HepG2 (cell line): ENCODE measurements around the gene CYBC1. TPM values are rescaled to one million over a fixed set of nuclear protein-coding genes. Genes with fewer than 3 reads are reported as not detected.
"Not testable (repeated sequence)": the region's sequence is repeated elsewhere in the genome, so short reads cannot be mapped to it uniquely, and the experiment has no call there.

Source experiments
- ATAC-seq: fragments of 200-7000 bp; cut with Tn5 transposase; 3 replicates; pipeline ENCODE4 v1.9.1; 2020; ENCODE audit warnings: mild to moderate bottlenecking, moderate library complexity
- BruUV-seq: library from RNA; stranded (reverse); fragments of 400-500 nt; replicated peaks from 2 replicates; lab custom pipeline; 2021; lab: Mats Ljungman, UMichigan
- CTCF ChIA-PET: fragments of 300-600 bp; formaldehyde crosslinking; extraction: SDS; loops from one replicate; lab custom pipeline; 2021; ENCODE audit warnings: low total read pairs, inconsistent platforms, low intra/inter-chr PET ratio; lab: Yijun Ruan, JAX
- POLR2A ChIA-PET: fragments of 350-600 bp; sonication (Branson Sonifier 250); formaldehyde crosslinking; loops from one replicate; lab custom pipeline; 2020; ENCODE audit warnings: antibody characterized with exemption, inconsistent platforms; lab: Yijun Ruan, JAX
- DNase-seq: peaks from one replicate; pipeline ENCODE4 v3.0.0-alpha.2; 2015; ENCODE audit warnings: low spot score
- FAIRE-seq: peaks from 3 replicates; lab custom pipeline; 2011; peaks lifted over from hg19 to GRCh38; lab: Jason Lieb, UNC
- H2AFZ ChIP-seq: one replicate; pipeline ENCODE4 v1.6.1; 2011; ENCODE audit warnings: low read length, inconsistent platforms
- H3K27ac ChIP-seq: fragments of 300-600 bp; 3 replicates; pipeline ENCODE4 v1.8.0; 2011; ENCODE audit warnings: mixed run types, mild to moderate bottlenecking, mixed read lengths, low read length, inconsistent platforms; ENCODE audit not compliant: insufficient read depth; ENCODE audit errors: extremely low read length
- H3K27me3 ChIP-seq, 2 experiments: fragments of 200-600 bp in 1 of 2; 2 replicates in 1 of 2; 3 replicates in 1 of 2; pipeline versions ENCODE4 v1.6.0 to v1.8.0; 2011; ENCODE audit warnings: low read length in 2 of 2, mild to moderate bottlenecking in 2 of 2, moderate library complexity in 2 of 2, inconsistent platforms in 1 of 2; ENCODE audit not compliant: insufficient read depth in 2 of 2, control insufficient read depth in 1 of 2
- H3K36me3 ChIP-seq, 2 experiments: fragments of 200-600 bp in 1 of 2; replicated peaks in 1 of 2; 2 replicates in 1 of 2; 3 replicates in 1 of 2; pipeline versions ENCODE4 v1.5.1 to v1.8.0; 2011; ENCODE audit warnings: low read length in 2 of 2, inconsistent platforms in 1 of 2; ENCODE audit not compliant: insufficient read depth in 2 of 2, control insufficient read depth in 1 of 2
- H3K4me1 ChIP-seq: 2 replicates; pipeline ENCODE4 v1.5.1; 2012; ENCODE audit warnings: low read length, inconsistent platforms; ENCODE audit not compliant: insufficient read depth
- H3K4me2 ChIP-seq: 2 replicates; pipeline ENCODE4 v1.6.0; 2011; ENCODE audit warnings: low read depth, low read length, inconsistent platforms
- H3K4me3 ChIP-seq, 3 experiments: fragments of 200-600 bp in 1 of 3; sonication (generic), shearing (Covaris generic) in 1 of 3; replicated peaks in 1 of 3; 2 replicates each; pipeline ENCODE4 v1.5.1; 2011 to 2016; ENCODE audit warnings: low read length in 3 of 3, inconsistent platforms in 2 of 3, low read depth in 2 of 3, mild to moderate bottlenecking in 2 of 3, control low read depth in 1 of 3, mixed read lengths in 1 of 3; ENCODE audit not compliant: insufficient read depth in 1 of 3
- H3K79me2 ChIP-seq: one replicate; pipeline ENCODE4 v1.6.1; 2011; ENCODE audit warnings: low read length, inconsistent platforms; ENCODE audit not compliant: insufficient read depth
- H3K9ac ChIP-seq: 2 replicates; pipeline ENCODE4 v1.6.0; 2011; ENCODE audit warnings: mild to moderate bottlenecking, low read depth, low read length, inconsistent platforms; ENCODE audit not compliant: insufficient read depth
- H3K9me3 ChIP-seq: 2 replicates; pipeline ENCODE4 v1.5.1; 2012; ENCODE audit warnings: mild to moderate bottlenecking, low read length
- H4K20me1 ChIP-seq: 2 replicates; pipeline ENCODE4 v1.6.0; 2011; ENCODE audit warnings: inconsistent platforms, mild to moderate bottlenecking, low read length, moderate library complexity; ENCODE audit not compliant: insufficient read depth
- AGO2 ChIP-seq: fragments of 200-400 bp; formaldehyde crosslinking; optimal IDR thresholded peaks from 2 replicates; pipeline ENCODE3; 2017; ENCODE audit warnings: mild to moderate bottlenecking, low read depth, low read length, moderate library complexity
- CEBPG ChIP-seq: IDR thresholded peaks from 2 replicates; pipeline ENCODE4 v1.6.1; 2016
- EP300 ChIP-seq, 3 experiments: sonication (generic) in 1 of 3; formaldehyde crosslinking in 1 of 3; IDR thresholded peaks; 2 replicates each; pipeline versions ENCODE4 v1.5.1 to v1.6.1; 2011 to 2020; ENCODE audit warnings: low read depth in 2 of 3, low read length in 2 of 3, borderline replicate concordance in 1 of 3, improper control_type of control experiment in 1 of 3, mild to moderate bottlenecking in 1 of 3, missing genetic modification reagents in 1 of 3, moderate library complexity in 1 of 3
- JARID2 ChIP-seq: sonication (generic); formaldehyde crosslinking; IDR thresholded peaks from 2 replicates; pipeline ENCODE4 v1.8.1; 2023; ENCODE audit warnings: missing genetic modification reagents, inconsistent platforms; ENCODE audit not compliant: insufficient replicate concordance
- ZNF619 ChIP-seq: sonication (generic); formaldehyde crosslinking; IDR thresholded peaks from 2 replicates; pipeline ENCODE4 v1.4.0; 2020; ENCODE audit warnings: mild to moderate bottlenecking, missing genetic modification reagents
- WGBS: methylation state at CpG from one replicate; pipeline ENCODE4 v1.1.6; 2017; ENCODE audit warnings: low lambda C conversion rate; 5-methylcytosine and 5-hydroxymethylcytosine counted together
- in situ Hi-C: cut with HindIII; loops from 2 replicates; pipeline ENCODE4 v1.10.0; 2017; ENCODE audit warnings: low pct_unique_long_range_greater_than_20kb; ENCODE audit not compliant: extremely low pct_ligation_motif_present
- intact Hi-C: fragments of 100-400 bp; cut with micrococcal nuclease; formaldehyde crosslinking; loops from one replicate; pipeline ENCODE4 v1.10.0; 2022; ENCODE audit not compliant: unreplicated experiment
- polyA plus RNA-seq, 8 experiments: library from polyadenylated mRNA; depleted of rRNA in 3 of 8; stranded (reverse) in 7 of 8; unstranded in 1 of 8; fragments of >200 nt; fragmentation: Illumina TruSeq in 4 of 8; extraction: Trizol in 4 of 8; gene quantifications; 2 replicates each; pipeline versions ENCODE4 v1.2.1 to v1.2.3, GENCODE V29; 2011 to 2016; ENCODE audit warnings: low read depth in 4 of 8, missing spikeins in 1 of 8, mixed read lengths in 1 of 8; ENCODE audit not compliant: insufficient read depth in 1 of 8
- total RNA-seq, 5 experiments: library from RNA; depleted of rRNA; stranded (reverse); fragments of >200 nt; fragmentation: Illumina TruSeq; extraction: Trizol; gene quantifications; 2 replicates each; pipeline ENCODE4 v1.2.3, GENCODE V29; 2016; ENCODE audit warnings: low read depth in 1 of 5

CYBC1 gene
- total and polyA plus RNA-seq, 2 of the 13 experiments (the other 11 are each of a cell fraction or from before 2014, with no cell fraction given), result 43.4 to 44.1 TPM

DNA sequence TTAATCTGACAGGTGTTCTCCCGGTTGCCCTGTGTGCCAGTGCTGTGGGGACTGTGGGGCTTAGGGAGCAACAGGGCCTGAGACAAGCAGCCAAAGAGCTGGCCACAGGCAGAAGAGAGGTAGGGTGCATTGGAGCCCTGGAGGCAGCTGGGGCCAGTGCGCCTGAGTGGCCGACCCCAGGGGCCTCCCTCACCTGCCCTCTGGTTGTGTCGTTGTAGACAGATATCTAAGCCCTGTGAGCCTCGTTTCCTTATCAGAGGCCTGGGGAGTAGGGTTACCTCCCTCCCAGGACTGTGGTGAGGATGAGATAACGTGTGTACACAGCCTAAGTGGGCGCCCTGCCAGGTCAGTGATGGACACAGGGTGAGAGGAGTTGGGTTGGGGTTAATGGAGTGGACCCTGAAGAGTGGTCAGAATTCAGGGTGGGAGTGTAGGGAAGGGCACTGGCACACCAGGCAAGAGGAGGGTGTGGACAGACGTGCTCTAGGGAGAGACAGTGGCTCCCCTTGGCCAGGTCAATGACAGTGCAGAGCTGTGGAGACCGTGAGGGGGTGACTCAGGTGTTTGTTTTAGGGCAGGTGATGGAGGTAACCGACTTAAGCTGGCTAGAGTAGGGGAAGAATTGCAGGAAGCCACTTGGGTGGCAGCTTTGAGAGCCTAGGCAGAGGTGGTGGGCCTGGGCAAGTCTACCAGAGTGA, 11.4 kb upstream of the CYBC1 start (continued):
- TF ChIP-seq EP300 (IDR thresholded peaks at IDR 0.05; ENCODE audit: low read depth in 2 of 2, low read length in 2 of 2) (peak in 1 of 2 experiments; percentile 18; a peak in 1 of 4 replicates), EP300 (CRISPR knock-in tag; IDR thresholded peaks at IDR 0.05; ENCODE audit: borderline replicate concordance) (peak; percentile 46; the same call in 1 of the 2 replicates), CEBPG (CRISPR knock-in tag) (0 out of 2 replicates have a peak, but pooled peaks have one; percentile 17), ZNF619 (CRISPR knock-in tag) (peak; percentile 71; the same call in 1 of the 2 replicates), JARID2 (CRISPR knock-in tag) (no peak), AGO2 (peak; percentile 30)

DNA sequence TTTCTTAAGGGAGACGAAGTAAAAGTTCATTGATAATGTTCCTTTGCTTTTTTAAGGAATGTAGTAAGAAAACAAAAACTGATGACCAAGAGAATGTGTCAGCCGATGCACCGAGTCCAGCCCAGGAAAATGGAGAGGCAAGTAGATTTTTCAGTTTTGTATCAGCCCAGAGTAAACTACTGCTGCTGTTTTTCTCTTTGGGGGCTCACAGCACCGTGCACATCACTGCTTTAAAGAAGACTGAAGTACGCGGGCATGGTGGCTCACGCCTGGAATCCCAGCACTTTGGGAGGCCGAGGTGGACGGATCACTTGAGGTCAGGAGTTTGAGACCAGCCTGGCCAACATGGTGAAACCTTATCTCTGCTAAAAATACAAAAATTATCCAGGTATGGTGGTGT, 9.4 kb upstream of the CYBC1 start:
- H3K9ac ChIP-seq, ATAC-seq, H2AFZ ChIP-seq, H3K27me3 ChIP-seq, FAIRE-seq, BruUV-seq, CTCF ChIA-PET, DNase-seq, H4K20me1 ChIP-seq, H3K27ac ChIP-seq, in situ Hi-C loops, H3K9me3 ChIP-seq: not testable (repeated sequence)
- 94% methylated on average over 9 of the region's 9 CpGs for WGBS
- peaks cover 10% of the 10 kb centered on the region for H3K79me2 ChIP-seq
- peak overlapping the region; percentile 99 for H3K4me2 ChIP-seq
- POLR2A ChIA-PET, result interaction anchor here (1.5 kb wide), 1 partner anchor 34 kb away, joined by 5 read pairs; no protein-coding TSS in a partner anchor
- peak overlapping the region in 1 of 3 experiments; percentile 99; a peak in 1 of 6 replicates for H3K4me3 ChIP-seq
- intact Hi-C loops, result loop anchor here (2.0 kb wide), 1 partner anchor 95 kb away; no protein-coding TSS in a partner anchor
- H3K36me3 ChIP-seq, result peaks cover 17 to 43% of the 10 kb centered on the region in 2 experiments
- peaks cover 56% of the 10 kb centered on the region for H3K4me1 ChIP-seq
